ENCODE measurements around the gene TTC34.
"Not testable (repeated sequence)": the region's sequence is repeated elsewhere in the genome, so short reads cannot be mapped to it uniquely, and the experiment has no call there.

The TTC34 gene

DNA sequence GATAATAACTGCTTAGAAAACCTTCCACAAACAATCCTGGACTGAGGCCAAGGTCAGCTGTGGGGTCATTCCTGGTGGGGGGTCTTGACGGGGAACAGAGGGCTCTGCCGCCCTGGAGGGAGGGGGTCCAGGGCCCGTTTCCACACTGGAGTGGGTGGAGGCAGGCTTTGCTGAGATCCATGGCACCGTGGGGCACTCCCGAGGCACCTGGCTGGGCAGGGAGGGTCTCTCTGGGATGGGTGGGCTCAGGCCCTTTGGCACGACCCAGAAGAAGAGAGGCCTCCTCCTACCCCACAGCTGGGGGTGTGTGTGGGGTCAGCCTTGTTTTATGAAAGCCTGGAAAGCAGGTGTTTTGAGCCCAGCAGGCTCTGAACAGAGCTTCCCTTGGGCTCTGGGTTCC is 173.7 kb downstream of the TTC34 start:
- DNase-seq = no peak
- H3K9me3 ChIP-seq (ENCODE audit: insufficient read depth, low read length, severe bottlenecking) = peaks cover 5% of the 10 kb centered on the region
- TF ChIP-seq EZH2 (IDR thresholded peaks at IDR 0.05; ENCODE audit: borderline replicate concordance, low read depth, low read length, severe bottlenecking) = no peak
- no peak for TF ChIP-seq CTCF (IDR thresholded peaks at IDR 0.05; ENCODE audit: borderline replicate concordance, extremely low read depth, low read length, poor library complexity, severe bottlenecking)

DNA sequence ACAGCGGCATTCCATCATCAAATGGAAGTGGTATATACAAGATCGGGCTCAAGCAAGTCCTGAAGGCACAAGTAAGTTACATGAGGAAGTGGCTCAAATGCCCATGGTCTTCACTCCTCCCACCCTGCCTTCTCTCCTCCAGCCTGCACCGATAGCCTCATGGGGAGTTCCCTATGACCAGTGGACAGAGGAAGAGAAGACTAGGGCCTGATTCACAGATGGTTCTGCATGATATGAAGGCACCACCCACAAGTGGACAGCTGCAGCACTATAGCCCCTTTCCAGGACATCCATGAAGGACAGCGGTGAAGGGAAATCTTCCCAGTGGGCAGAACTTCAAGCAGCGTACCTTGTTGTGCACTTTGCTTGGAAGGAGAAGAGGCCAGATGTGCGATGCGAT is 175.7 kb downstream of the TTC34 start:
- not testable (repeated sequence) for H3K9me3 ChIP-seq (ENCODE audit: insufficient read depth, low read length, severe bottlenecking); H2AFZ ChIP-seq (ENCODE audit: low read depth, low read length); H3K4me1 ChIP-seq (ENCODE audit: insufficient read depth, low read length); H3K27ac ChIP-seq (ENCODE audit: low read length); DNase-seq; H3K4me3 ChIP-seq (ENCODE audit: low read depth in 1 of 2, low read length in 2 of 2); H3K79me2 ChIP-seq (ENCODE audit: insufficient read depth, low read length); H3K4me2 ChIP-seq (ENCODE audit: insufficient read depth, low read length); H4K20me1 ChIP-seq (ENCODE audit: insufficient read depth, low read length); H3K9ac ChIP-seq (ENCODE audit: low read depth, low read length); ATAC-seq (ENCODE audit: insufficient read depth, low read depth); H3K27me3 ChIP-seq (ENCODE audit: insufficient read depth, low read length, poor library complexity); H3K36me3 ChIP-seq (ENCODE audit: insufficient read depth, low read length)

More for the DNA sequence above, 173.7 kb downstream of the TTC34 start:
- Histone ChIP-seq H3K36me3 (ENCODE audit: insufficient read depth, low read length) (no peaks in the 10 kb centered on the region), H3K4me1 (ENCODE audit: insufficient read depth, low read length) (no peaks in the 10 kb centered on the region), H3K9ac (ENCODE audit: low read depth, low read length) (no peak overlapping the region), H2AFZ (ENCODE audit: low read depth, low read length) (no peak overlapping the region), H3K4me2 (ENCODE audit: insufficient read depth, low read length) (no peak overlapping the region), H3K79me2 (ENCODE audit: insufficient read depth, low read length) (no peaks in the 10 kb centered on the region), H3K27ac (ENCODE audit: low read length) (no peak overlapping the region), H4K20me1 (ENCODE audit: insufficient read depth, low read length) (no peaks in the 10 kb centered on the region), H3K4me3 (ENCODE audit: low read depth in 1 of 2, low read length in 2 of 2) (no peak overlapping the region), H3K27me3 (ENCODE audit: insufficient read depth, low read length, poor library complexity) (no peaks in the 10 kb centered on the region)
- no peak for ATAC-seq (ENCODE audit: insufficient read depth, low read depth)

- ATAC-seq (ENCODE audit: insufficient read depth, low read depth) = no peak
- Histone ChIP-seq H3K27ac (ENCODE audit: low read length) (no peak overlapping the region), H3K4me2 (ENCODE audit: insufficient read depth, low read length) (no peak overlapping the region), H3K9me3 (ENCODE audit: insufficient read depth, low read length, severe bottlenecking) (peaks cover 1% of the 10 kb centered on the region), H3K9ac (ENCODE audit: low read depth, low read length) (no peak overlapping the region), H3K4me3 (ENCODE audit: low read depth in 1 of 2, low read length in 2 of 2) (no peak overlapping the region), H3K79me2 (ENCODE audit: insufficient read depth, low read length) (no peaks in the 10 kb centered on the region), H2AFZ (ENCODE audit: low read depth, low read length) (no peak overlapping the region), H4K20me1 (ENCODE audit: insufficient read depth, low read length) (no peaks in the 10 kb centered on the region), H3K4me1 (ENCODE audit: insufficient read depth, low read length) (no peaks in the 10 kb centered on the region), H3K36me3 (ENCODE audit: insufficient read depth, low read length) (no peaks in the 10 kb centered on the region), H3K27me3 (ENCODE audit: insufficient read depth, low read length, poor library complexity) (no peaks in the 10 kb centered on the region)
- no peak for TF ChIP-seq CTCF (IDR thresholded peaks at IDR 0.05; ENCODE audit: borderline replicate concordance, extremely low read depth, low read length, poor library complexity, severe bottlenecking)
- TF ChIP-seq EZH2 (IDR thresholded peaks at IDR 0.05; ENCODE audit: borderline replicate concordance, low read depth, low read length, severe bottlenecking) = no peak
- DNase-seq = no peak
Observed at GRCh38 chr1:2625311-2625710, 176.2 kb downstream of the TTC34 start.

GRCh38 chr1:2624735-2625300 is 176.7 kb downstream of the TTC34 start:
- DNase-seq (no peak), ATAC-seq (ENCODE audit: insufficient read depth, low read depth) (no peak)
- no peaks in the 10 kb centered on the region for H3K9me3 ChIP-seq (ENCODE audit: insufficient read depth, low read length, severe bottlenecking)
- no peak overlapping the region for H3K4me3 ChIP-seq (ENCODE audit: low read depth in 1 of 2, low read length in 2 of 2)
- H3K27me3 ChIP-seq (ENCODE audit: insufficient read depth, low read length, poor library complexity) = no peaks in the 10 kb centered on the region
- no peaks in the 10 kb centered on the region for H4K20me1 ChIP-seq (ENCODE audit: insufficient read depth, low read length)
- no peak for TF ChIP-seq CTCF (IDR thresholded peaks at IDR 0.05; ENCODE audit: borderline replicate concordance, extremely low read depth, low read length, poor library complexity, severe bottlenecking)
- no peak for TF ChIP-seq EZH2 (IDR thresholded peaks at IDR 0.05; ENCODE audit: borderline replicate concordance, low read depth, low read length, severe bottlenecking)
- no peaks in the 10 kb centered on the region for H3K4me1 ChIP-seq (ENCODE audit: insufficient read depth, low read length)
- H3K36me3 ChIP-seq (ENCODE audit: insufficient read depth, low read length) = no peaks in the 10 kb centered on the region
- H3K27ac ChIP-seq (ENCODE audit: low read length) = no peak overlapping the region
- H3K9ac ChIP-seq (ENCODE audit: low read depth, low read length) = no peak overlapping the region
- no peaks in the 10 kb centered on the region for H3K79me2 ChIP-seq (ENCODE audit: insufficient read depth, low read length)
- no peak overlapping the region for H3K4me2 ChIP-seq (ENCODE audit: insufficient read depth, low read length)
- no peak overlapping the region for H2AFZ ChIP-seq (ENCODE audit: low read depth, low read length)

All from DND-41 (cell line).